IMR-90 (cell line): Measurements from ENCODE around the gene RADIL.

ENCODE experiments used
- CEBPB ChIP-seq: IDR thresholded peaks from 2 replicates; pipeline ENCODE4 v1.6.1; 2012; ENCODE audit warnings: low read depth, low read length, improper control_type of control experiment
- CHD1 ChIP-seq: IDR thresholded peaks from 2 replicates; pipeline ENCODE4 v1.6.1; 2012; ENCODE audit warnings: low read depth, low read length, improper control_type of control experiment
- CTCF ChIP-seq: conservative IDR thresholded peaks from 2 replicates; pipeline ENCODE4 v1.5.1; 2012; ENCODE audit warnings: mild to moderate bottlenecking, low read depth, low read length, improper control_type of control experiment
- MXI1 ChIP-seq: IDR thresholded peaks from 2 replicates; pipeline ENCODE4 v1.6.1; 2012; ENCODE audit warnings: low read depth, mild to moderate bottlenecking, low read length, moderate library complexity, borderline replicate concordance
- NFE2L2 ChIP-seq: fragments of 150-350 bp; IDR thresholded peaks from 2 replicates; pipeline ENCODE4 v1.6.1; 2016; ENCODE audit warnings: low read depth, mild to moderate bottlenecking, low read length
- POLR2A ChIP-seq: IDR thresholded peaks from 2 replicates; pipeline ENCODE4 v1.6.1; 2012; ENCODE audit warnings: mild to moderate bottlenecking, low read depth, low read length
- RAD21 ChIP-seq: IDR thresholded peaks from 2 replicates; pipeline ENCODE4 v1.6.1; 2012; ENCODE audit warnings: low read length, improper control_type of control experiment
- RCOR1 ChIP-seq: IDR thresholded peaks from 2 replicates; pipeline ENCODE4 v1.6.1; 2012; ENCODE audit warnings: mild to moderate bottlenecking, low read length, improper control_type of control experiment; ENCODE audit not compliant: insufficient replicate concordance
- RFX5 ChIP-seq: IDR thresholded peaks from 2 replicates; pipeline ENCODE4 v1.8.0; 2012; ENCODE audit warnings: low read depth, mild to moderate bottlenecking, low read length, moderate library complexity
- SMC3 ChIP-seq: fragments of 150-350 bp; IDR thresholded peaks from 2 replicates; pipeline ENCODE4 v1.6.1; 2016; ENCODE audit warnings: low read depth, mild to moderate bottlenecking, antibody characterized with exemption, low read length, moderate library complexity
- USF2 ChIP-seq: fragments of 150-350 bp; IDR thresholded peaks from 2 replicates; pipeline ENCODE4 v1.6.1; 2017; ENCODE audit warnings: mild to moderate bottlenecking, antibody characterized with exemption, low read length, low read depth

GRCh38 chr7:4834601-4835397, 48.7 kb downstream of the RADIL start:
- no peak for TF ChIP-seq CTCF
- TF ChIP-seq RCOR1: no peak
- no peak for TF ChIP-seq POLR2A
- no peak for TF ChIP-seq SMC3
- TF ChIP-seq USF2: no peak
- TF ChIP-seq MXI1: no peak
- TF ChIP-seq RAD21: no peak
- TF ChIP-seq NFE2L2: no peak
- TF ChIP-seq CHD1: no peak
- TF ChIP-seq RFX5: no peak
- TF ChIP-seq CEBPB: no peak
